ENCODE results near the gene HLA-DQA1.
"Not testable (repeated sequence)": the region's sequence is repeated elsewhere in the genome, so short reads cannot be mapped to it uniquely, and the experiment has no call there.

The HLA-DQA1 gene

DNA sequence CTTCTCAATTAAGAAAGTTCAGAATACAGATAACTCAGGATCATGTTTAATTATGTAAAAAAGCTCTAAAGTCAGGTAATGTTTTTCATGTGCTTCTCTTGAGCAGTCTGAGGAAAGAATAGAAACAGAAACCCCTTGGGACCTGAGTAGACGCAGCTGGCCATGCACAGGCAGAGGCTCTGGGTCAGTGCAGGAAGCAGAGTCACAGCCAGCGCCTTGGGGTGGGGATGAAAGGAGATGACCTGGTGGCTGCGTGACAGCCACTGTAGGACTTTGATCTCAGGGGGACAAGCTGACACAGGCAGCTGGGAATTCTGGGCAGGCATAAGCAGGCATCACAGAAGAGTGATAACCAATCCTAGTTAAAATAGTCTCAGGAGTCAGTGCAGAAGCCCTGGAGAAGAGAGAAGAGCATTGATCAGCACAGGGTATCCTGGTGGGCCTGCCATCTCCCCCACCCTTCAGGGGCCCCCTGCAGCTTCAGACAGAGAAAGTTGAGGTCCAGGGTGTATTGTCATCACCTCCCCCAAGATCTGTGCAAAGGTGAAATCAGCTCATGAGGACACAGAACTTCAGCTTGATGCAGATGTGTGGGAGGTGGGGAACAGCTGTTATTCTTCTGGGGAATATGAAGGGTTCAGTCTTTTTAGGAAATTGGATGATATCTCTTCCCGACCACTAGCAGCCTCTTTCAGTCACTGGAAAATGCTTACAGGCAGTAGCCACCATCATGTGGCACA is 22.8 kb downstream of the HLA-DQA1 start:
- no peak for DNase-seq

DNA sequence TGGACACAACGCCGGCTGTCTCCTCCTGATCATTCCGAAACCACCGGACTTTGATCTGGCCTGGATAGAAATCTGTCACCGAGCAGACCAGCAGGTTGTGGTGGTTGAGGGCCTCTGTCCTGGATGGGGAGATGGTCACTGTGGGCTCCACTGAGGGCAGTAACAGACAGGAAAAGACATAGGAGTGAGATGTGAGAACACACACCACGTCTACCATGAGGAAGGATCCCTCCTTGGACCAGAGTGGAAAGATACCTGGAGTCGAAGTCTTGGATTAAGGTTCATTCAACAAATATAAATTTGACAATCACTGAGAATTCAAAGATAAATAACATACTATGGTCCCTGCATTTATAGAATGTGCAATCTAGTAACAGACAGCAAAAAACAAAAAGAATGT is 24.9 kb downstream of the HLA-DQA1 start:
- no peak for DNase-seq

DNA sequence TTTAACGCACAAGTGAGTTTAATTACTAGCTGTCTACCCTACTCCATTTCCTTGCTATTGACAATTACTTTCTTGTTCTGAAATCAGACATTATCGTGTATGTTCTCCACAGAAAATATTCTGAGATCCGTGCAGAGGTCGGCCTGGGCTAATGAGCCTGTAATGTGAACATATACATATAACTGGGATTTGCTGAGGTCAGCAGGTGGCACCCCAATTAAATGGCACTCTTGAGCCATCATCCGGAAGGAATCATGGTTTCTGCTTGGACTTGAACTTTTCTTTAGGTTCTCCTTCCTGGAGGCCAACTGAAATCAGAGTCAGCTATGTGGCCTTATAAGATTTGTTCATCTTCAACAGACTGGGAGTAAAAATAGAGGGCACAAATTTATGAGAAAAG is 25.6 kb downstream of the HLA-DQA1 start:
- DNase-seq: no peak

DNA sequence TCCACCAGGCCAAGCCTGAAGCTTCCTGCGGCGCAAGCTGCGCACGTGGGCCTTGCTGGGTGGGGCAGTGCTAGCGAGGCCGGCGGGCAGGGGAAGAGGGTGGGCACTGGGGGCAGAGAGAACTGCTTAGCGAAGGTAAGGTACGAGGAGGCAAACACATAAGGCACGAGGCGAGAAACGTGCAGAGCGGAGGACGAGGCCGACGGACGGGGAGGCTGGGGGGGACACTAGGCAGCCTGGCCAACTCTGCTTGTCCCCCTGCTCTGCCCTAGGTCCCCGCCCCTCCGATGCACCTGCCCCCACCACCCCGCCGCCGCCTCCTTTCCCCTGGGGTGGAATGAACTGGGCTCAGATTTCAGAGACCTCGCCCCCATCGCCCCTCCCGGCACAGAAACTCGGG is 27.1 kb downstream of the HLA-DQA1 start:
- no peak for DNase-seq

DNA sequence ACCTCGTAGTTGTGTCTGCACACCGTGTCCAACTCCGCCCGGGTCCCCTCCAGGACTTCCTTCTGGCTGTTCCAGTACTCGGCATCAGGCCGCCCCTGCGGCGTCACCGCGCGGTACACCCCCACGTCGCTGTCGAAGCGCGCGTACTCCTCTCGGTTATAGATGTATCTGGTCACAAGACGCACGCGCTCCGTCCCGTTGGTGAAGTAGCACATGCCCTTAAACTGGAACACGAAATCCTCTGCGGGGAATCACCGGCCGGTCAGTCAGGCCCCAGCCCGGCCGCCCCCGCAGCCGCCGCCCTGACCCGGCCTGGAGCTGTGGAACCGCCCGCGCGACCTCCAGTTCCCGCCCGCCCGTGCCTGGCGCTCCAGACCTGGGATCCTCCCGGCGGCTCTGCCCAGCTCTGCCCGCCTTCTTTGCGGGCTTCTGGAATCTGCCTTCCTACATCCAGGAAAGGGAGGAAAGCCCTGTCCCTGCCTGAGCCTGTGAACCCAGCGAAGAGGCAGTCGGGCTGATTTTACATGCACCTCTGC is 27.7 kb downstream of the HLA-DQA1 start:
- peak in 1 of 14 donors; percentile 0 for DNase-seq

DNA sequence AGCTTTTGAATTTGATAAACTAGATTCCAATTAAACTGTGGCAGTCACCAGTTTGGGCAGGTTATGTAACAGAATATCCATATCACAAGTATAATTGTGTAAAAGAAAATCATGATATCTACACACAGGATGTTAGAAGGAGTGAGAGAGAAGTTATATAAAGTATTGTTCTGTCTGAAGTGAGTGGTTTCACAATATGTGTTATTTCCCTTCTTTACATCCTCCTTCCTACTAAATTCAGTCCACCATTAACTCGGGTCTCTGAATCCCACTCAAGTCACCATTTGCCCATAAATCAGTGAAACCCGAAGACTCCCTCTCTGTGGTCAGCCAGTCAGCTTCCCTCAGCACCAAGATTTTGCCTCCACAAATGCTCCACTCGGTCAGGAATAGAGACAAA is 28.5 kb downstream of the HLA-DQA1 start:
- no peak for DNase-seq

DNA sequence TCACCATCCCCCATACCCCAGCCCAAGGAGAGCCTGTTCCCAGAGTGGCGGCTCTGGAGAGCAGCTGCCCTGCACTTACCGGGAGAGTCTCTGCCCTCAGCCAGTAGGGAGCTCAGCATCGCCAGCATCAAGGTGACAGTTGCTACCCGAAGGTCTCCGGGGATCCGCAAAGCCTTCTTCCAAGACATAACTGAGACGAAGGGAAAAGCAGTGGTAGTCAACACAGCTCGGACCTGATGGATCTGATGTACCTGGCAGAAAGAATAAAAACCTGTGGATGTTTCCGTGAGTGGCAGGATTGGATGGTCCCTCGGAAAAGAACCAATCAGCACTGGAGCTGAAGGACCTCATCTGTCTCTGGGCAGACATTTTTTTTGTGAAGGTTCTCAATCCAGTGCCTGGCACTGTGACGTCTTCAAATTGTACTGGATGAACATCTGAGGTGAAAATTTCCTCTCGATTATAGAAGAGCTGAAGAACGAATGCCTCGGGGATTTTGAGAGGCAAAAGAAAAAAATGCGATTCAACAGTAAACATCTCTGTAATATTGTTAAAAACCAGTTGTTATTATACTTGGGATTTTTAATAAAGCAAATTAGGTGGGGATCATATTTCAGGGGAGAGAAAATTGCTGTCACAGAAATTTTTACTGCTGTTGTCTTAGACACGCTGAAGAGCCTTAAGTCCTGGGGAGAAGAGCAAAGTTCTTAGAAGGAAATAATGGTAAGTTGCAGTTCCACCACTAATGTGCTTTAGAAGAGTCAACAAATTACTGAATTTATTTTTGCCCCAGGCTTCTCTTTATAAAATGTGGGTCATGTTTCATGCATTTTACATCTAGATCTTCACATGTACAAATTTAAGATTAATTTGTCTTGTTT is 29.5 kb downstream of the HLA-DQA1 start, which contains the start of gene HLA-DQB1:
Gene HLA-DQB1, minus strand, starts transcription at position 238 of the 881 bp plus-strand sequence. Its CDS starts 50 bp downstream, at position 188.
- peak in 7 of 14 donors; percentile 3 to 41 (median 9) for DNase-seq

DNA sequence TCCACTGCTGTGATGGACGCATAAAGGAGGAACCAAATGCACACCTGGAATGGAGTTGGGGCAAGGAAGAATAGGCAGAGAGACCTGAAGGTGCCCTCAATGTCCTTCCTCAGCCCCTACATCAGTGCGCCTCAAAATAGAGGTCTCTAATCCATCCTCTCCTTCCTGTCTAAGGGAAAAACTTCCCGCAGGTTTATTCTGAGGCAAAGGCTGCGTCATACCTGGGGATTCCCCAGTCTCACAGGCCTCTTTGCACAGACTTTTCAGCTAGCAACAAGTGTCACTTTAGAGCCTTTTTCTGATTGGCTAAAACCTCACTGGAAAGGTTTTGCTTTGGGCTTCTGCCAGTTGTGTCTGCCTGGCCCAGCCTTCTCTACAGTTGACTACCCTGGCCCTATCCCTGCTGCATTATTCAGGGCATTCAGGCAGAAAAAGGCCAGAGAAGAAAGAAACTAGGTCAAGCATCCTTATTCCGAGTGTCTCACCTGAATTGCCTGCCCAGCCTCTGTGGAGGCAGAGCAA is 31.1 kb downstream of the HLA-DQA1 start:
- peak in 5 of 14 donors; percentile 3 to 34 (median 8) for DNase-seq

DNA sequence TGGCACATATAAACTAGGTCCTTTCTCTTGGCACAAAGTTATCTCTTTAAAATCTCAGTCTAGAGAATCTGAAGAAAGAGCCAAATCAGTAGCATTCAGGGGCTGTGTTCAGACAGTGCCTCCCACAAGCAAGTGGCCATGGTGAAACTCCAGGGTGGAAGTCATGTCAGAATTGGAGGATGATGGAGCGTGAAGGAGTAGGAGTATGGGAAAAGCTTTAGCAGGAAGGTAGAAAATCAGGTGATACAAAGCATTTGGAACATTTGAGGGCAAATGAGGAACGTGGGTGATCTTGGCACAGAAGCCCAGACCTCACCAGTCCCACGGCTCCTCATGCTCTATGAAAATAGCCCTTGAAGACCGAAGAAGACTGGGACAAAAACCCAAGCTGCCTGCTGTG is 32.0 kb downstream of the HLA-DQA1 start:
- DNase-seq: no peak

DNA sequence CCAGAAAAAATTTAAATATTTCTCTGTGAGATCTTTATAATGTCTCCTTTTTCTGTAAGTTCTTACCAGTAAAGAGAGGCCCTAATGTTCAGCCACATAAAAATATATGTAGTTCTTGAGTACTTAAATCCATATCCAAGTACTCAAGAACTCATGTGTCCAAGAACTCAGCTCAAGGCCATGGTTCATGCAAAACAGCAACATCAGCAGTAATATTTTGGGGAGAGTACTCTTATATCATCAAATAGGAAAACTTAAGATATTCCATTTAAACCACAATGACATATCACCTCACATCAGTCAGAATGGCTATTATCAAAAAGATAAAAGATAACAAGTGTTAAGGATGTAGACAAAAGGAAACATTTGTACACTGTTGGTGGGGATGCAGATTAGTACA is 32.7 kb downstream of the HLA-DQA1 start:
- no peak for DNase-seq

DNA sequence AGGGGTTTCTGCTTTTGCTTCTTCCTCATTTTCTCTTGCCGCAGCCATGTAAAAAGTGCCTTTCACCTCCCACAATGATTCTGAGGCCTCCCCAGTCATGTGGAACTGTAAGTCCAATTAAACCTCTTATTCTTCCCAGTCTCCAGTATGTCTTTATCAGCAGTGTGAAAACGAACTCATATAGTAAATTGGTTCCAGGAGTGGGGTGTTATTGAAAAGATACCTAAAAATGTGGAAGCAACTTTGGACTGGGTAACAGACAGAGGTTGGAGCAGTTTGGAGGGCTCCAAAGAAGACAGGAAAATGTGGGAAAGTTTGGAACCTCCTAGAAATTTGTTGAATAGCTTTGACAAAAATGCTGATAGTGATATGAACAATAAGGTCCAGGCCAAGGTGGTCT is 34.7 kb downstream of the HLA-DQA1 start:
- DNase-seq: not testable (repeated sequence)

DNA sequence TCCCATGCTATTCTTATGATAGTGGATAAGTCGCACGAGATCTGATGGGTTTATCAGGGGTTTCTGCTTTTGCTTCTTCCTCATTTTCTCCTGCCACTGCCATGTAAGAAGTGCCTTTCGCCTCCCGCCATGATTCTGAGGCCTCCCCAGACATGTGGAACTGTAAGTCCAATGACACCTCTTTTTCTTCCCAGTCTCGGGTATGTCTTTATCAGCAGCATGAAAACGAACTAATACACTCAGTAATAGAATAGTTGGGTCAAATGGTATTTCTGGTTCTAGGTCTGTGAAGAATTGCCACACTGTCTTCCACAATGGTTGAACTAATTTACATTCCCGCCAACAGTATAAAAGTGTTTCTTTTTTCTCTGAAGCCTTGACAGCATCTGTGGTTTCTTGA is 36.9 kb downstream of the HLA-DQA1 start:
- not testable (repeated sequence) for DNase-seq

DNA sequence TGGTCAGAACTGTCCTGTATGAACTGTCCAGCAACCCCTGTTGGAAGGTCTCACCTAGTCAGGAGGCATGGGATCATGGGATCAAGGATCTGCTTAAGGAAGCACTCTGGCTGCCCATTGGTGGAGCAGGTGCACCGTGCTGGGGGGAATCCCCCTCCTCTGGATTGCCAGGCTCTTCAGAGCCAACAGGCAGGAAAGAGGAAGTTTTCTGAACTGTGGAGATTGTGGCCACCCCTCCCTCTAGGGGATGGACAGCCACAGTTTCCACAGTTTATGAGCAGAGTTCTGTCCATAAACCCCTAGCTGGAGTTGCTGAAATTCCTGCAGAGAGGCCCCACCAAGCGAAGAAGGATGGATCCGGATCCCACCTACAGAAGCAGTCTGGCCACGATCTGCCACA is 42.3 kb downstream of the HLA-DQA1 start:
- DNase-seq: no peak

DNA sequence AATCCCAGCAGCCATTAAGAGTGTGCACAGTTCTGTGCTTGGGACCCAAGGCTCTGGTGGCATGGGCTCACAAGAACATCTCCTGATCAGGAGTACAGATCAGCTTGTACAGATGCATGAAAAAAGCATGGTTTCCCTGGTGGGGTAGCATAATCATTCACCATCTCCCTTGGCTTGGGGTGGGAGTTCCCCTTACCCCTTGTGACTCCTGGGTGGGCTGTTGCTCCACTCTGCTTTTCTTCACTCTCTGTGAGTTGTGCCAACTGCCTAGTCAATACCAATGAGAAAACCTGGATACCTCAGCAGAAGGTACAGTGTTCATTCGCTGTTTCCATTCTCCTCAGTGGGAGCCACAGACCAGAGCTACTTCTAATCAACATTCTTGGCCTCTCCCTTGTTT is 42.8 kb downstream of the HLA-DQA1 start:
- no peak for DNase-seq

DNA sequence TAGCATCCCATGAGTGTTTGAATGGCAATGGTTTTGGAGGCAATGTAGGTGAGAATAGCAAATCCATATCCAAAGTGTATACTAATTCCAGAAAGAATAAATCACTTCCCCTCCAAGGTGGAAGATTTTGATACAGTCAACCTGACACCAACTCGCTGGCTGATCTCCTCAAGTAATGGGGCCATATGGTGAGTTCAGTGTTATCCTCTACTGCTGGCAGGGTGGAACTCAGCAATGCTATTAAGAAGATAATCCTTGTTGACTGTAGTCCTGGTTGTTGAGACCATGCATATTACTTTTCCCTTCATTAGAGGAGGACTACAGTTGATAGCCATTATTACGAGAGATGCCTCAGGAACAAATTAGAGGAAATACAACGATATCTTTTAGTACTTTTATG is 47.0 kb downstream of the HLA-DQA1 start:
- DNase-seq: no peak

DNA sequence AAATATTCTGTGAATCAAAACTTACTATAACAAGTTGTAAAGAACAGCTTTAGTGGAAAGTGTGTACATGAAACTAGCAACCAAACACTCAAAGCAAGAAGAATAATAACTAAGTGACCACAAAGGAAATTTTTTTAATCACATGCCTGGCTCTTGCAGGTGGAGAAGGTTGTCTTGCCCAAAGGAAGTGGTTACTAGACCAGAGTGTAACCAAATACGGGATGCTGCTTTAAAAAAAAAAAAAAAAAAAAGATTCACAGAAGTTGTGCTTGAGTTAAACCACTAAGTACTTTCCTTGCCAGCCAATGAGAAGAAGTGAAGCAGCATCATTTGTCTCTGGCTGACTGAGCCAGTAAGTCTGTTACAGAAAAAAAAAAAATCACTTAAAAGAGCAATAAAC is 48.4 kb downstream of the HLA-DQA1 start:
- DNase-seq: no peak

DNA sequence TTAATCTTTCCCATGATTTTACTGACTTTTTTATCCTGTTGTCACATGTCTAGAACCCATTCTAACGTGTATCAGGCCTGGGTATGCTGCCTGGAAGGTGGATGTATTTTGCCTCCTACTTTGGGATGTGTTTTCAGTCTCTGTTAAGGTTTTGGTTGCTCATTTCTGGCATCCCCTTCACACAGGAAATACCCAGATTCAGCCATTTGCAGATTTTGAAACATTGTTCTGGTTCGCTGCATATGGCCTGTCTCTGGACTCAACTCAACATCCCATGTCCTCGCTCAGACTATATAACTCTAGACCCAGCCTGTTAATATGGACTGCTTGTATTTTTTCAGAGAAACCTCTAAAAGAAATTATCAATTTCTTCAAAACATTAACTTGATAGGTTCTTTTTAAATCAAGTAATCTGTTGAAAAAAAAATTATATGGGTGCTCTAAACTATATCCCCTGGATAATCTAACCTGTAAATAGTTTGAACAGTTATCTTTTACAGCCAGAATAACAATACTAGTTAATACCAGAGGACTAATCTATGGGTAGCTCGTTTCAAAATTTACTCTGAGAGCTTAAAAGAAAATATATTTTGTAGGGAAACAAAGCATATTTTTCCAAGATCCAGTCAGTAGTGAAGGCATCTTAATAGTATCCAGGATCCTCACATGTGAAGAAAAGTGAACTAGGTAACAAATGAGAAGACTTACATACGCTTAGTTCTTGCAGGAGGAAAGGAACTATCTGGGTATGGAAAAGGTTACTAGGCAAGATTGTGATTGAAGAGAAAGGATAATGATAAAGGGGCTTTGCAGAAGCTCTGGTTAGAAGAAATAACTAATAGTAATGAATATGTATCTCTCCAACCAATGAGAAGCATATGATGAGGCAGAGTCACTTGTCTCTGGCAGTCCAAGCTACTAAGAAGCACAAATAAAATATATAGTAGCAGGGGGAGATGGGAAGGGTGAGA is 52.6 kb downstream of the HLA-DQA1 start:
- DNase-seq: no peak

DNA sequence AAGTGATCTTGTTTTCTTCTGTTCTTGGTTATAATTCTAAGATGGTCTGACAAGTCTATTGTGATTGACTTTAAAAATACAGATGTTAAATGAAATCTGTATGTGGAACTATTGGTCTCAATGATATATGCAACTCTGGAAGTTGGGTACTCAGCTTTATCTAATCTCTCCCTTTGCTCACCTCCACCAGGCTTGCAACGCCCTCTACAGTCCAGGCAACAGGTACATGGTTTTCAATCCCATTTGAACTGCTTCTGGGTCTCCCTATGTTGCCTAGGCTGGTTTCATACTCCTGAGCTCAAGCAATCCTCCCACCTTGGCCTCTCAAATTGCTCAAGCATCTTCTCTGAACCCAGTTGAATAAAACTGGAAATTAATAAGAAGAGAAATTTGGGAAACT is 54.8 kb downstream of the HLA-DQA1 start:
- DNase-seq: no peak
